Pericardium fibroblast (primary cell): ENCODE results near the gene SMARCAL1. TPM values are rescaled to one million over a fixed set of nuclear protein-coding genes. Genes with fewer than 3 reads are reported as not detected.

Experiments
- total RNA-seq: library from RNA; depleted of rRNA; stranded (reverse); fragments of >200 nt; gene quantifications from 2 replicates; pipeline ENCODE4 v1.2.3, GENCODE V29; 2015

SMARCAL1 gene
- 12.3 and 14.5 TPM in 2 replicates for total RNA-seq

GRCh38 chr2:216412022-216412999 is at the start of gene SMARCAL1:
Gene SMARCAL1 (plus strand): TSS chr2:216412484. CDS start chr2:216414705, 2,221 bp downstream.

GRCh38 chr2:216371721-216372702 is 40.3 kb upstream of the SMARCAL1 start, which contains the start of gene MARCHF4:
Gene MARCHF4 (minus strand): TSS chr2:216372483. CDS start chr2:216370260, 2,223 bp downstream.

GRCh38 chr2:216498379-216499352 is 86.4 kb downstream of the SMARCAL1 start, which contains the start of gene RPL37A:
Gene RPL37A (plus strand): TSS chr2:216498844. CDS start chr2:216498875, 31 bp downstream.

Other genes with a start within 250 kb of the SMARCAL1 start
- gene MARCHF4, start 40.0 kb upstream of the SMARCAL1 start, total RNA-seq: 0.94 and 7.8 TPM in 2 replicates
- 2,704 and 3,626 TPM in 2 replicates for gene RPL37A, start 86.4 kb downstream of the SMARCAL1 start, total RNA-seq
- 184 and 264 TPM in 2 replicates for gene IGFBP2, start 220.9 kb downstream of the SMARCAL1 start, total RNA-seq